Right lobe of liver (tissue), 6 donors: Measurements from ENCODE around the gene KYAT1. TPM values are rescaled to one million over a fixed set of nuclear protein-coding genes. Genes with fewer than 3 reads are reported as not detected.
A peak's percentile ranks its signal among the peaks of the same experiment; 100 is the strongest.

Experiments
- ATAC-seq, 4 donors: fragments of 200-7000 bp; cut with Tn5 transposase; one replicate each; pipeline ENCODE4 v1.9.1; 2020; ENCODE audit warnings: mild to moderate bottlenecking in 4 of 4, moderate library complexity in 4 of 4
- DNase-seq, 3 donors: peaks; one replicate each; pipeline ENCODE4 v3.0.0-alpha.2; 2020
- H3K27ac ChIP-seq, 3 donors: fragments of 200-600 bp; one replicate each; pipeline ENCODE4 v1.8.0; 2022
- H3K27me3 ChIP-seq, 2 donors: fragments of 200-600 bp; one replicate each; pipeline ENCODE4 v1.8.0; 2022
- H3K36me3 ChIP-seq, 4 donors: fragments of 200-600 bp; sonication (generic) in 1 of 4; one replicate each; pipeline versions ENCODE4 v1.5.1 to v1.8.0; 2017 to 2022; ENCODE audit warnings: control low read depth in 1 of 4
- H3K4me1 ChIP-seq, 4 donors: fragments of 200-600 bp; sonication (generic) in 1 of 4; one replicate each; pipeline versions ENCODE4 v1.5.1 to v1.8.0; 2017 to 2022; ENCODE audit warnings: control low read depth in 1 of 4
- H3K4me3 ChIP-seq, 3 donors: fragments of 200-600 bp; one replicate each; pipeline ENCODE4 v1.8.0; 2022
- H3K9me3 ChIP-seq, 4 donors: fragments of 200-600 bp; sonication (generic) in 1 of 4; one replicate each; pipeline versions ENCODE4 v1.5.1 to v1.8.0; 2017 to 2022; ENCODE audit warnings: control low read depth in 1 of 4
- CTCF ChIP-seq, 4 donors: fragments of 200-600 bp in 3 of 4; fragments of 450-650 bp in 1 of 4; IDR thresholded peaks; one replicate each; pipeline versions ENCODE4 v1.5.1 to v1.8.0; 2016 to 2022; ENCODE audit warnings: antibody characterized with exemption in 4 of 4, mild to moderate bottlenecking in 2 of 4
- POLR2A ChIP-seq: fragments of 450-650 bp; IDR thresholded peaks from one replicate; pipeline ENCODE4 v1.6.1; 2017; ENCODE audit warnings: antibody characterized with exemption, mild to moderate bottlenecking
- WGBS: methylation state at CpG from one replicate; pipeline ENCODE4 v1.1.6; 2018; ENCODE audit warnings: low coverage, low lambda C conversion rate; ENCODE audit not compliant: insufficient coverage; ENCODE audit errors: missing lambda C conversion rate; 5-methylcytosine and 5-hydroxymethylcytosine counted together
- intact Hi-C, 2 donors: fragments of 100-400 bp; cut with DNase I; formaldehyde crosslinking; loops; one replicate each; pipeline versions ENCODE4 v1.11.2 to v1.14.1; 2022
- total RNA-seq, 6 experiments: library from RNA; depleted of rRNA in 2 of 6; stranded (reverse); fragments of >200 nt in 2 of 6; fragmentation: NEBNext Ultra II Directional in 3 of 6; extraction: Animal tissue kit (Norgen Biotek cat#: 25700) in 3 of 6; gene quantifications; one replicate each; pipeline versions ENCODE4 v1.1.0 to v1.2.4, GENCODE V29; 2016 to 2023
- donor health status: DM: no; HTN: yes; CAD: no.
- donor health status: DM: no; HTN: no; CAD: no.
- donor health status: DM: no; HTN: no; CAD: no.
- donor health status: DM: no; HTN: yes; CAD: no.
- donor health status: DM: no; HTN: yes; CAD: no.

KYAT1 gene
- total RNA-seq, 6 experiments from 2014 or later, result 7.2 to 12.7 (median 10.4) TPM

- Histone ChIP-seq H3K9me3 (no peaks in the 10 kb centered on the region), H3K27ac (peak overlapping the region in 1 of 3 donors; percentile 24), H3K4me3 (no peak overlapping the region), H3K4me1 (no peaks in the 10 kb centered on the region), H3K36me3 (peaks cover 0 to 9% (median under 1%) of the 10 kb centered on the region in 4 donors), H3K27me3 (no peaks in the 10 kb centered on the region)
- WGBS, result no CpG with 5 or more reads among the region's 7 CpGs
- ATAC-seq (no peak), DNase-seq (no peak)
- TF ChIP-seq POLR2A (no peak), CTCF (IDR thresholded peaks at IDR 0.05) (no peak)
- intact Hi-C loops, result no loop called here
Measured at GRCh38 chr9:128901379-128901778, 19.6 kb upstream of the KYAT1 start.

- Histone ChIP-seq H3K36me3 (peaks cover 0 to 7% (median under 1%) of the 10 kb centered on the region in 4 donors), H3K9me3 (no peaks in the 10 kb centered on the region), H3K4me1 (no peaks in the 10 kb centered on the region), H3K4me3 (no peak overlapping the region), H3K27me3 (no peaks in the 10 kb centered on the region), H3K27ac (peak overlapping the region in 1 of 3 donors; percentile 33)
- no peak for TF ChIP-seq POLR2A
- no peak for TF ChIP-seq CTCF (IDR thresholded peaks at IDR 0.05)
- intact Hi-C loops, result no loop called here
- DNase-seq (no peak), ATAC-seq (peak; percentile 12 to 39 (median 26))
- WGBS, result 39% methylated on average over 3 of the region's 8 CpGs
Measured at GRCh38 chr9:128899566-128900322, 18.0 kb upstream of the KYAT1 start.

- H3K4me3 ChIP-seq, result no peak overlapping the region
- H3K4me1 ChIP-seq, result no peaks in the 10 kb centered on the region
- H3K9me3 ChIP-seq, result no peaks in the 10 kb centered on the region
- WGBS, result 62% methylated on average over 8 of the region's 18 CpGs
- ATAC-seq, result peak in 3 of 4 donors; percentile 11 to 20 (median 15)
- peaks cover 0 to 7% (median under 1%) of the 10 kb centered on the region in 4 donors for H3K36me3 ChIP-seq
- DNase-seq, result no peak
- intact Hi-C loops, result no loop called here
- TF ChIP-seq POLR2A, result no peak
- TF ChIP-seq CTCF (IDR thresholded peaks at IDR 0.05), result no peak
- H3K27me3 ChIP-seq, result no peaks in the 10 kb centered on the region
- H3K27ac ChIP-seq, result no peak overlapping the region
Measured at GRCh38 chr9:128898845-128899565, 17.3 kb upstream of the KYAT1 start.

GRCh38 chr9:128898382-128898781 lies 16.6 kb upstream of the KYAT1 start:
- intact Hi-C loops, result no loop called here
- peaks cover 0 to 7% (median under 1%) of the 10 kb centered on the region in 4 donors for H3K36me3 ChIP-seq
- H3K4me1 ChIP-seq, result no peaks in the 10 kb centered on the region
- 61% methylated on average over 3 of the region's 5 CpGs for WGBS
- TF ChIP-seq CTCF (IDR thresholded peaks at IDR 0.05), result no peak
- no peak for TF ChIP-seq POLR2A
- H3K27ac ChIP-seq, result peak overlapping the region in 1 of 3 donors; percentile 15
- DNase-seq (no peak), ATAC-seq (peak; percentile 3 to 18 (median 13))
- H3K9me3 ChIP-seq, result no peaks in the 10 kb centered on the region
- H3K4me3 ChIP-seq, result no peak overlapping the region
- no peaks in the 10 kb centered on the region for H3K27me3 ChIP-seq
